OCI-LY7 (cell line): ENCODE results near the gene PTGDR. TPM values are rescaled to one million over a fixed set of nuclear protein-coding genes. Genes with fewer than 3 reads are reported as not detected.

ENCODE experiments used
- BruUV-seq: library from RNA; stranded (reverse); fragments of 400-500 nt; replicated peaks from 2 replicates; lab custom pipeline; 2021; lab: Mats Ljungman, UMichigan
- CTCF ChIA-PET: fragments of 300-600 bp; sonication (Branson Sonifier 250); formaldehyde crosslinking; loops from one replicate; lab custom pipeline; 2022; ENCODE audit warnings: antibody characterized with exemption; ENCODE audit not compliant: unreplicated experiment; lab: Charles Lee
- POLR2A ChIA-PET: fragments of 300-600 bp; sonication (Branson Sonifier 250); formaldehyde crosslinking; loops from one replicate; lab custom pipeline; 2022; ENCODE audit warnings: antibody characterized with exemption; lab: Charles Lee
- DNase-seq: peaks from one replicate; pipeline ENCODE4 v3.0.0-alpha.2; 2015; ENCODE audit warnings: low spot score
- H2AFZ ChIP-seq: fragments of 200-600 bp; sonication (generic), shearing (Covaris generic); 2 replicates; pipeline ENCODE4 v1.6.1; 2014; ENCODE audit warnings: mild to moderate bottlenecking, antibody characterized with exemption, low read length, moderate library complexity
- H3K27ac ChIP-seq: fragments of 200-600 bp; sonication (generic); 2 replicates; pipeline ENCODE4 v1.5.1; 2014; ENCODE audit warnings: mixed run types, low read depth, mild to moderate bottlenecking, moderate library complexity, low read length, inconsistent platforms; ENCODE audit not compliant: poor library complexity, severe bottlenecking
- H3K36me3 ChIP-seq: fragments of 200-600 bp; sonication (generic); 2 replicates; pipeline ENCODE4 v1.6.1; 2014; ENCODE audit warnings: mild to moderate bottlenecking, antibody characterized with exemption, low read length, moderate library complexity, mixed read lengths; ENCODE audit not compliant: insufficient read depth
- H3K4me1 ChIP-seq: fragments of 200-600 bp; sonication (generic); 2 replicates; pipeline ENCODE4 v1.5.1; 2014; ENCODE audit warnings: mild to moderate bottlenecking, low read length; ENCODE audit not compliant: insufficient read depth, poor library complexity, severe bottlenecking
- H3K4me2 ChIP-seq: fragments of 200-600 bp; sonication (generic); 2 replicates; pipeline ENCODE4 v1.6.1; 2014; ENCODE audit warnings: mild to moderate bottlenecking, low read length
- H3K4me3 ChIP-seq: fragments of 200-600 bp; sonication (generic); 2 replicates; pipeline ENCODE4 v1.5.1; 2014; ENCODE audit warnings: mild to moderate bottlenecking, low read depth, low read length; ENCODE audit not compliant: poor library complexity, severe bottlenecking
- H3K79me2 ChIP-seq: fragments of 200-600 bp; sonication (generic); 2 replicates; pipeline ENCODE4 v1.6.1; 2016; ENCODE audit warnings: low read depth, mild to moderate bottlenecking, low read length, moderate library complexity, mixed read lengths; ENCODE audit not compliant: insufficient read depth
- H3K9me2 ChIP-seq: fragments of 200-600 bp; sonication (generic); 2 replicates; pipeline ENCODE4 v1.6.1; 2016; ENCODE audit warnings: mild to moderate bottlenecking, low read length, mixed read lengths; ENCODE audit not compliant: insufficient read depth
- H3K9me3 ChIP-seq: fragments of 200-600 bp; sonication (generic); 2 replicates; pipeline ENCODE4 v1.6.1; 2014; ENCODE audit warnings: mild to moderate bottlenecking, mixed run types, low read length, mixed read lengths
- H4K20me1 ChIP-seq: fragments of 200-600 bp; sonication (generic); 2 replicates; pipeline ENCODE4 v1.6.1; 2014; ENCODE audit warnings: mild to moderate bottlenecking, antibody characterized with exemption, low read length, moderate library complexity, mixed read lengths; ENCODE audit not compliant: insufficient read depth
- EZH2phosphoT487 ChIP-seq: fragments of 200-600 bp; sonication (generic); IDR thresholded peaks from 2 replicates; pipeline ENCODE4 v1.6.1; 2018; ENCODE audit warnings: low read depth, borderline replicate concordance, mild to moderate bottlenecking, mixed run types, antibody characterized with exemption, low read length, moderate library complexity, mixed read lengths
- intact Hi-C: fragments of 100-400 bp; cut with micrococcal nuclease; formaldehyde crosslinking; loops from one replicate; pipeline ENCODE4 v1.10.0; 2022; ENCODE audit not compliant: unreplicated experiment
- total RNA-seq, 2 experiments: library from RNA; depleted of rRNA in 1 of 2; stranded (reverse); fragments of >200 nt in 1 of 2; shearing (Covaris generic) in 1 of 2; gene quantifications; 2 replicates each; pipeline ENCODE4 v1.2.3, GENCODE V29; 2014 to 2022
- TF ChIP-seq, protein P1 (sequence below): fragments of 200-600 bp; sonication (generic); conservative IDR thresholded peaks from 2 replicates; pipeline ENCODE4 v1.5.1; 2014; ENCODE audit warnings: mild to moderate bottlenecking, antibody characterized with exemption, low read length, moderate library complexity, mixed read lengths

The PTGDR gene
- total RNA-seq, 2 experiments from 2014 or later = not detected

GRCh38 chr14:52275372-52275771 is 7.9 kb downstream of the PTGDR start:
- H4K20me1 ChIP-seq = no peaks in the 10 kb centered on the region
- no peak overlapping the region for H2AFZ ChIP-seq
- no peaks in the 10 kb centered on the region for H3K4me1 ChIP-seq
- H3K4me3 ChIP-seq = no peak overlapping the region
- H3K9me2 ChIP-seq = no peaks in the 10 kb centered on the region
- H3K27ac ChIP-seq = no peak overlapping the region
- no peak for DNase-seq
- H3K36me3 ChIP-seq = no peaks in the 10 kb centered on the region
- no peak for TF ChIP-seq EZH2phosphoT487
- TF ChIP-seq, protein P1, sequence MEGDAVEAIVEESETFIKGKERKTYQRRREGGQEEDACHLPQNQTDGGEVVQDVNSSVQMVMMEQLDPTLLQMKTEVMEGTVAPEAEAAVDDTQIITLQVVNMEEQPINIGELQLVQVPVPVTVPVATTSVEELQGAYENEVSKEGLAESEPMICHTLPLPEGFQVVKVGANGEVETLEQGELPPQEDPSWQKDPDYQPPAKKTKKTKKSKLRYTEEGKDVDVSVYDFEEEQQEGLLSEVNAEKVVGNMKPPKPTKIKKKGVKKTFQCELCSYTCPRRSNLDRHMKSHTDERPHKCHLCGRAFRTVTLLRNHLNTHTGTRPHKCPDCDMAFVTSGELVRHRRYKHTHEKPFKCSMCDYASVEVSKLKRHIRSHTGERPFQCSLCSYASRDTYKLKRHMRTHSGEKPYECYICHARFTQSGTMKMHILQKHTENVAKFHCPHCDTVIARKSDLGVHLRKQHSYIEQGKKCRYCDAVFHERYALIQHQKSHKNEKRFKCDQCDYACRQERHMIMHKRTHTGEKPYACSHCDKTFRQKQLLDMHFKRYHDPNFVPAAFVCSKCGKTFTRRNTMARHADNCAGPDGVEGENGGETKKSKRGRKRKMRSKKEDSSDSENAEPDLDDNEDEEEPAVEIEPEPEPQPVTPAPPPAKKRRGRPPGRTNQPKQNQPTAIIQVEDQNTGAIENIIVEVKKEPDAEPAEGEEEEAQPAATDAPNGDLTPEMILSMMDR = no peak
- no TSS peak for BruUV-seq
- intact Hi-C loops = no loop called here
- H3K79me2 ChIP-seq = no peaks in the 10 kb centered on the region
- ChIA-PET POLR2A (no interaction called here), CTCF (no interaction called here)
- H3K4me2 ChIP-seq = no peak overlapping the region
- no peaks in the 10 kb centered on the region for H3K9me3 ChIP-seq

- Histone ChIP-seq H4K20me1 (no peaks in the 10 kb centered on the region), H2AFZ (no peak overlapping the region), H3K9me3 (no peaks in the 10 kb centered on the region), H3K9me2 (no peaks in the 10 kb centered on the region), H3K79me2 (no peaks in the 10 kb centered on the region), H3K4me1 (no peaks in the 10 kb centered on the region), H3K36me3 (no peaks in the 10 kb centered on the region), H3K27ac (no peak overlapping the region), H3K4me2 (no peak overlapping the region), H3K4me3 (no peak overlapping the region)
- no TSS peak for BruUV-seq
- intact Hi-C loops = no loop called here
- DNase-seq = no peak
- POLR2A ChIA-PET = no interaction called here
- CTCF ChIA-PET = no interaction called here
- TF ChIP-seq, protein P1 = no peak
- no peak for TF ChIP-seq EZH2phosphoT487
These were observed 10.1 kb downstream of the PTGDR start for GRCh38 chr14:52277552-52277951.

GRCh38 chr14:52279408-52279807 is 11.9 kb downstream of the PTGDR start:
- no peaks in the 10 kb centered on the region for H3K9me3 ChIP-seq
- no peak for TF ChIP-seq EZH2phosphoT487
- TF ChIP-seq, protein P1 = no peak
- POLR2A ChIA-PET = no interaction called here
- no peaks in the 10 kb centered on the region for H3K4me1 ChIP-seq
- no peaks in the 10 kb centered on the region for H3K79me2 ChIP-seq
- no peak for DNase-seq
- H3K36me3 ChIP-seq = no peaks in the 10 kb centered on the region
- BruUV-seq = no TSS peak
- H2AFZ ChIP-seq = no peak overlapping the region
- no peak overlapping the region for H3K4me3 ChIP-seq
- no peaks in the 10 kb centered on the region for H3K9me2 ChIP-seq
- no peaks in the 10 kb centered on the region for H4K20me1 ChIP-seq
- H3K27ac ChIP-seq = no peak overlapping the region
- CTCF ChIA-PET = no interaction called here
- H3K4me2 ChIP-seq = no peak overlapping the region
- intact Hi-C loops = no loop called here
